ENCODE measurements around the gene ATXN1. TPM values are rescaled to one million over a fixed set of nuclear protein-coding genes. Genes with fewer than 3 reads are reported as not detected.

The ATXN1 gene
- total RNA-seq, 1 experiment from 2014 or later = 5.6 TPM

DNA sequence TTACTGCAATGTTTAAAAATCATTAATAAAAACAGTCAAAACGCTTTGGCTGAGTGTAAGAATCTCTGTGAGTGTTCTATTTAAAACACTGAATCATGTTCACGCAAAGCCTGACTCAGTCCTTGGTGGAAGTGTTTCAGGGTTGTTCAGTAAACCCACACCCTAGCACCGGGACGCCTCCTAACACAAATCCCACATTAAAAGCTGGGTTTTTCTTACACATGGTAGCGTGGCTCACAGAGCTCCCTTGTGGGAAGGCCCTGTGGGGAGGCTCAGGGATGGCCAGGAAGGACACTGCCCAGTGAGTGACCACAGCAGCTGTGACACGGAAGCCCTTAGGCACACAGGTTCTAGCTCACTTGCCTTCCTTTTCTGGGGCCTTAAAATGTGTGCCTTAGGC, 442.7 kb downstream of the ATXN1 start:
- no peaks in the 10 kb centered on the region for H3K9me3 ChIP-seq (ENCODE audit: control insufficient read depth, low read depth, low read length)
- H3K4me2 ChIP-seq (ENCODE audit: insufficient read depth, insufficient read length, low read length) = no peak overlapping the region
- TF ChIP-seq, protein P1, sequence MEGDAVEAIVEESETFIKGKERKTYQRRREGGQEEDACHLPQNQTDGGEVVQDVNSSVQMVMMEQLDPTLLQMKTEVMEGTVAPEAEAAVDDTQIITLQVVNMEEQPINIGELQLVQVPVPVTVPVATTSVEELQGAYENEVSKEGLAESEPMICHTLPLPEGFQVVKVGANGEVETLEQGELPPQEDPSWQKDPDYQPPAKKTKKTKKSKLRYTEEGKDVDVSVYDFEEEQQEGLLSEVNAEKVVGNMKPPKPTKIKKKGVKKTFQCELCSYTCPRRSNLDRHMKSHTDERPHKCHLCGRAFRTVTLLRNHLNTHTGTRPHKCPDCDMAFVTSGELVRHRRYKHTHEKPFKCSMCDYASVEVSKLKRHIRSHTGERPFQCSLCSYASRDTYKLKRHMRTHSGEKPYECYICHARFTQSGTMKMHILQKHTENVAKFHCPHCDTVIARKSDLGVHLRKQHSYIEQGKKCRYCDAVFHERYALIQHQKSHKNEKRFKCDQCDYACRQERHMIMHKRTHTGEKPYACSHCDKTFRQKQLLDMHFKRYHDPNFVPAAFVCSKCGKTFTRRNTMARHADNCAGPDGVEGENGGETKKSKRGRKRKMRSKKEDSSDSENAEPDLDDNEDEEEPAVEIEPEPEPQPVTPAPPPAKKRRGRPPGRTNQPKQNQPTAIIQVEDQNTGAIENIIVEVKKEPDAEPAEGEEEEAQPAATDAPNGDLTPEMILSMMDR (conservative IDR thresholded peaks at IDR 0.05) = no peak
- Mint-ChIP-seq H3K9me3 (no peaks in the 10 kb centered on the region), H3K27me3 (ENCODE audit: low read depth) (no peaks in the 10 kb centered on the region; the same call in none of the 2 replicates), H3K27ac (no peak overlapping the region), H3K36me3 (ENCODE audit: insufficient read depth in 1 of 3, low read depth in 3 of 3) (no peaks in the 10 kb centered on the region), H3K4me3 (no peak overlapping the region), H3K4me1 (peaks cover 30 to 33% of the 10 kb centered on the region in 2 experiments)
- H4K20me1 ChIP-seq (ENCODE audit: control insufficient read depth, insufficient read depth, insufficient read length) = no peaks in the 10 kb centered on the region
- H2BK15ac ChIP-seq (ENCODE audit: low read depth, low read length) = no peak overlapping the region
- H3K4me1 ChIP-seq (ENCODE audit: insufficient read depth, low read length) = no peaks in the 10 kb centered on the region
- H4K91ac ChIP-seq (ENCODE audit: insufficient read length, low read depth, low read length) = no peak overlapping the region
- no peak for DNase-seq
- no peak overlapping the region for H2BK12ac ChIP-seq (ENCODE audit: insufficient read length, low read depth, low read length)
- WGBS (ENCODE audit: extremely low coverage, insufficient read length, low lambda C conversion rate) = no CpG with 5 or more reads among the region's 6 CpGs
- H3K9ac ChIP-seq (ENCODE audit: extremely low read depth, insufficient read length, low read length) = no peak overlapping the region
- H3K18ac ChIP-seq (ENCODE audit: insufficient read length, low read depth, low read length) = no peak overlapping the region
- no peak overlapping the region for H3K14ac ChIP-seq (ENCODE audit: insufficient read depth, low read length)
- H3K27me3 ChIP-seq (ENCODE audit: insufficient read depth, low read length) = no peaks in the 10 kb centered on the region
- no peaks in the 10 kb centered on the region for H3K79me2 ChIP-seq (ENCODE audit: insufficient read depth, low read length)
- H2BK120ac ChIP-seq (ENCODE audit: low read depth, low read length, poor library complexity, severe bottlenecking) = no peak overlapping the region
- no peak overlapping the region for H2AK5ac ChIP-seq (ENCODE audit: insufficient read length, low read length)
- H3K4ac ChIP-seq (ENCODE audit: low read depth, low read length) = no peak overlapping the region
- H3K23ac ChIP-seq (ENCODE audit: insufficient read length, low read depth, low read length) = no peak overlapping the region
- no peak overlapping the region for H3K27ac ChIP-seq (ENCODE audit: insufficient read length, low read depth, low read length)
- H2AFZ ChIP-seq (ENCODE audit: low read length) = no peak overlapping the region
- H3K79me1 ChIP-seq (ENCODE audit: insufficient read depth, low read depth, low read length, poor library complexity, severe bottlenecking) = no peaks in the 10 kb centered on the region
- H3K23me2 ChIP-seq (ENCODE audit: insufficient read length, low read depth, low read length, poor library complexity, severe bottlenecking) = no peaks in the 10 kb centered on the region
- no peak overlapping the region for H2BK5ac ChIP-seq (ENCODE audit: insufficient read length, low read length)
- no peak overlapping the region for H3K56ac ChIP-seq (ENCODE audit: insufficient read length, low read depth, low read length)
- H2BK20ac ChIP-seq (ENCODE audit: low read depth, low read length, poor library complexity, severe bottlenecking) = no peak overlapping the region
- H3T11ph ChIP-seq (ENCODE audit: low read length) = no peak overlapping the region
- H4K8ac ChIP-seq (replicated peaks; ENCODE audit: insufficient read length, low read depth, low read length) = no peak overlapping the region
- H4K5ac ChIP-seq (ENCODE audit: insufficient read length, low read depth, low read length) = no peak overlapping the region
